Duodenal mucosa (tissue), 2 donors: ENCODE measurements around the gene PIGQ.

Experiments used
- H3K27ac ChIP-seq: one replicate; pipeline ENCODE4 v1.7.0; 2013; ENCODE audit warnings: low read depth, low read length
- H3K27me3 ChIP-seq, 2 donors: one replicate each; pipeline ENCODE4 v1.7.0; 2013; ENCODE audit warnings: low read length in 2 of 2, control low read depth in 1 of 2; ENCODE audit not compliant: insufficient read depth in 2 of 2, control insufficient read depth in 1 of 2
- H3K36me3 ChIP-seq, 2 donors: one replicate each; pipeline ENCODE4 v1.7.0; 2013; ENCODE audit warnings: low read length in 2 of 2, control low read depth in 1 of 2; ENCODE audit not compliant: insufficient read depth in 2 of 2, control insufficient read depth in 1 of 2
- H3K4me1 ChIP-seq, 2 donors: one replicate each; pipeline ENCODE4 v1.7.0; 2013; ENCODE audit warnings: low read length in 2 of 2, control low read depth in 1 of 2; ENCODE audit not compliant: insufficient read depth in 2 of 2, control insufficient read depth in 1 of 2
- H3K4me3 ChIP-seq, 2 donors: one replicate each; pipeline ENCODE4 v1.7.0; 2013; ENCODE audit warnings: low read length in 2 of 2, low read depth in 1 of 2
- H3K9ac ChIP-seq, 2 donors: one replicate each; pipeline ENCODE4 v1.7.0; 2013; ENCODE audit warnings: low read length in 2 of 2, low read depth in 1 of 2
- H3K9me3 ChIP-seq, 2 donors: one replicate each; pipeline ENCODE4 v1.7.0; 2013; ENCODE audit warnings: low read length in 2 of 2, control low read depth in 1 of 2; ENCODE audit not compliant: control insufficient read depth in 1 of 2

Gene PIGQ

GRCh38 chr16:588889-589657, 19.3 kb downstream of the PIGQ start:
- Histone ChIP-seq H3K27ac (peak overlapping the region; percentile 97), H3K9ac (peak overlapping the region; percentile 76 to 88)

GRCh38 chr16:589658-590187, 20.0 kb downstream of the PIGQ start, which contains the start of gene RAB40C:
RAB40C (plus strand) TSS chr16:590066; CDS start chr16:590292, 226 bp downstream.
- peak within 1 kb of the TSS; percentile 83 to 86 for H3K4me3 ChIP-seq
- H3K4me1 ChIP-seq = peaks cover 43 to 56% of the 10 kb centered on the region in 2 donors
- no peaks in the 10 kb centered on the region for H3K36me3 ChIP-seq
- H3K27me3 ChIP-seq = peaks cover 3 to 6% of the 10 kb centered on the region in 2 donors
- no peaks in the 10 kb centered on the region for H3K9me3 ChIP-seq
- peak within 1 kb of the TSS; percentile 97 for H3K27ac ChIP-seq
- H3K9ac ChIP-seq = peak within 1 kb of the TSS; percentile 92 to 98

More at GRCh38 chr16:588889-589657, 19.3 kb downstream of the PIGQ start:
- peak overlapping the region; percentile 81 to 83 for H3K4me3 ChIP-seq
- H3K4me1 ChIP-seq = peaks cover 37 to 51% of the 10 kb centered on the region in 2 donors
- no peaks in the 10 kb centered on the region for H3K36me3 ChIP-seq
- H3K9me3 ChIP-seq = no peaks in the 10 kb centered on the region
- H3K27me3 ChIP-seq = peaks cover 3 to 6% of the 10 kb centered on the region in 2 donors

GRCh38 chr16:590188-590814, 20.5 kb downstream of the PIGQ start:
- H3K4me1 ChIP-seq = peaks cover 48 to 61% of the 10 kb centered on the region in 2 donors
- H3K9me3 ChIP-seq = no peaks in the 10 kb centered on the region
- H3K27ac ChIP-seq = peak overlapping the region; percentile 87
- H3K4me3 ChIP-seq = peak overlapping the region; percentile 79 to 86
- H3K36me3 ChIP-seq = no peaks in the 10 kb centered on the region
- H3K9ac ChIP-seq = peak overlapping the region; percentile 92 to 98
- peaks cover 3 to 5% of the 10 kb centered on the region in 2 donors for H3K27me3 ChIP-seq

GRCh38 chr16:590815-591200, 21.0 kb downstream of the PIGQ start:
- no peaks in the 10 kb centered on the region for H3K9me3 ChIP-seq
- peak overlapping the region; percentile 92 to 98 for H3K9ac ChIP-seq
- H3K27me3 ChIP-seq = peaks cover 0 to 3% of the 10 kb centered on the region in 2 donors
- H3K27ac ChIP-seq = peak overlapping the region; percentile 87
- H3K36me3 ChIP-seq = peaks cover 0 to under 1% of the 10 kb centered on the region in 2 donors
- peaks cover 52 to 61% of the 10 kb centered on the region in 2 donors for H3K4me1 ChIP-seq
- peak overlapping the region; percentile 79 to 86 for H3K4me3 ChIP-seq

- Histone ChIP-seq H3K36me3 (peaks cover 0 to 5% of the 10 kb centered on the region in 2 donors), H3K9me3 (no peaks in the 10 kb centered on the region), H3K4me1 (peaks cover 56 to 61% of the 10 kb centered on the region in 2 donors), H3K9ac (peak overlapping the region; percentile 92 to 98), H3K4me3 (peak overlapping the region; percentile 79 to 86), H3K27ac (no peak overlapping the region), H3K27me3 (peaks cover 0 to 1% of the 10 kb centered on the region in 2 donors)
Measured at GRCh38 chr16:591231-591630, 21.5 kb downstream of the PIGQ start.

DNA sequence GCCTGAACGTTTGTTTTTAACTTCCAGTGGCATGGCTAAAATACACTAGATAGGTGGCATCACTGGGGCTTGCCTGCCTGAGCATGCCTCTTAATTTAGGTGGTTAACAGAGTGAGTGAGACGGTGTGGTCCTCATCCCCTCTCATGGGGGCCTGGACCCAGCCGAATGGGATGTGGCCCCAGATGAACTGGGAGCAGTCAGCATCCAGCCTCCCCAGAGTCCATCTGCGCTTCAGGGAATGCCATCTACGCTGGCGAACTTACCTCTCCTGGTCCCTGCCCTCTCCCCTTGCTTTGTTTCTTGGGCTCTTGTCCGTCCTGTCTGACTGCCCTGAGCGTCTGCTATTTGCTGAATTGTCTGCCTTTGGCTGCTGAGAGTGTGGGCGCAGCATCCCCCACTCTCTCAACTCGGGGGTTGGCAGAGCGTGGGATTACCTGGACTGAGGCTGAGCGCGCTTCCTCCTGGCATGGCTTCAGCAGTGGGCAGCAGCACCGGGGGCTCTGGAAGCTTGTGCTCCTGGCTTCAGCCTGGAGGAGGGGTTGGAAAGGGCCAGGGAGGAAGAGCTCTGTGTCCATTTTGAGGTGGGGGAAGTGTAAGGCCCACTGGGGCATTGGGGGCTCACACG, 22.2 kb downstream of the PIGQ start:
- Histone ChIP-seq H3K9me3 (no peaks in the 10 kb centered on the region), H3K4me1 (peaks cover 61% of the 10 kb centered on the region in 2 donors), H3K9ac (peak overlapping the region; percentile 70 to 92), H3K27ac (peak overlapping the region; percentile 92), H3K36me3 (peaks cover 0 to 13% of the 10 kb centered on the region in 2 donors), H3K27me3 (no peaks in the 10 kb centered on the region), H3K4me3 (peak overlapping the region; percentile 15 to 41)

- Histone ChIP-seq H3K9me3 (no peaks in the 10 kb centered on the region), H3K27me3 (no peaks in the 10 kb centered on the region), H3K4me1 (peaks cover 53 to 58% of the 10 kb centered on the region in 2 donors), H3K9ac (peak overlapping the region; percentile 70 to 92), H3K27ac (peak overlapping the region; percentile 92), H3K4me3 (peak overlapping the region; percentile 15 to 41), H3K36me3 (peaks cover 0 to 16% of the 10 kb centered on the region in 2 donors)
Measured at GRCh38 chr16:592518-593306, 22.9 kb downstream of the PIGQ start.

GRCh38 chr16:593406-593805, 23.6 kb downstream of the PIGQ start:
- Histone ChIP-seq H3K9me3 (no peaks in the 10 kb centered on the region), H3K4me1 (peaks cover 47 to 58% of the 10 kb centered on the region in 2 donors), H3K4me3 (peak overlapping the region; percentile 15 to 44), H3K27me3 (no peaks in the 10 kb centered on the region), H3K27ac (peak overlapping the region; percentile 92), H3K9ac (peak overlapping the region; percentile 70 to 92), H3K36me3 (peaks cover 0 to 16% of the 10 kb centered on the region in 2 donors)

DNA sequence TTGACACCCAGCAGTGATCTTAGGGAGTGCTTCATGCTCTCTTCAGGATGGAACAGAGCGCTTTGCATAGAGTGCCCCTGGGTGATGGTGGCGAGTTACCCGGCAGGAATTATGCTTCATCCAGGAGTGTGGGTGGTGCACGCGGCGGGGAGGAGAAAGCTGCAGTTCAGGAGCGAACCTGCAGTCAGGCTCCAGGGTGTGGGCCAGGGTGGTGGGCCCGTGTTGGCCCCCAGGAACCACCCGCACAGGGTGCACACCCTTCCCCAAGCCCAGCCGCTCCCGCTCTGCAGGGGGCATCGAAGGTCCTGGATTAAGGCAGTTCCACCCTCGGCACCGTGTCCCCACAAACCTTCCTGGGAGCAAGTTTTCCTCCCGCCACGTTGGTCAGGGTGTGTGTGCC, 24.0 kb downstream of the PIGQ start:
- Histone ChIP-seq H3K9ac (peak overlapping the region; percentile 65 to 92), H3K27me3 (no peaks in the 10 kb centered on the region), H3K36me3 (peaks cover 0 to 16% of the 10 kb centered on the region in 2 donors), H3K4me3 (peak overlapping the region; percentile 15 to 44), H3K4me1 (peaks cover 46 to 58% of the 10 kb centered on the region in 2 donors), H3K9me3 (no peaks in the 10 kb centered on the region), H3K27ac (peak overlapping the region; percentile 92)
